ENCODE data around the gene FNIP1. TPM values are rescaled to one million over a fixed set of nuclear protein-coding genes. Genes with fewer than 3 reads are reported as not detected.

FNIP1 gene
- total and polyA plus RNA-seq, 2 donors from 2014 or later: 2.9 to 31.1 TPM

DNA sequence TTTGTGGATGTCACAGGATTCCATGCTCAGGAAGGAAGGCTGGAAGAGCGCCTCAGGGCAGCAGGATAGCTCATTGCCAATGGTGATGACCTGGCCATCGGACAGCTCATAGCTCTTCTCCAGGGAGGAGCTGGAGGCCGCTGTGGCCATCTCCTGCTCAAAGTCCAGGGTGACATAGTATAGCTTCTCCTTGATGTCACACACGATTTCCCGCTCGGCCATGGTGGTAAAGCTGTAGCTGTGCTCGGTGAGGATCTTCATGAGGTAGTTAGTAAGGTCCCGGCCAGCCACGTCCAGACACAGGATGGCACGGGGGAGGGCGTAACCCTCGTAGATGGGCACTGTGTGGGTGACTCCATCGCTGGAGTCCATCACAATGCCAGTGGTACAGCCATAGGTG lies 137.5 kb downstream of the FNIP1 start:
- H3K27ac ChIP-seq (ENCODE audit: low read depth in 2 of 2, low read length in 2 of 2): no peak overlapping the region
- H3K4me1 ChIP-seq (ENCODE audit: control insufficient read depth in 2 of 3, insufficient read depth in 2 of 3, low read depth in 1 of 3, low read length in 3 of 3): no peaks in the 10 kb centered on the region
- no peak overlapping the region for H3K9ac ChIP-seq (ENCODE audit: low read length in 3 of 3)
- no peak for FAIRE-seq
- H3K9me3 ChIP-seq (ENCODE audit: control insufficient read depth in 2 of 3, insufficient read depth in 1 of 3, low read length in 3 of 3): no peaks in the 10 kb centered on the region
- no peak overlapping the region for H3K4me3 ChIP-seq (ENCODE audit: low read length in 3 of 3)
- intact Hi-C loops (cut with DNase I): no loop called here
- TF ChIP-seq, protein P1, sequence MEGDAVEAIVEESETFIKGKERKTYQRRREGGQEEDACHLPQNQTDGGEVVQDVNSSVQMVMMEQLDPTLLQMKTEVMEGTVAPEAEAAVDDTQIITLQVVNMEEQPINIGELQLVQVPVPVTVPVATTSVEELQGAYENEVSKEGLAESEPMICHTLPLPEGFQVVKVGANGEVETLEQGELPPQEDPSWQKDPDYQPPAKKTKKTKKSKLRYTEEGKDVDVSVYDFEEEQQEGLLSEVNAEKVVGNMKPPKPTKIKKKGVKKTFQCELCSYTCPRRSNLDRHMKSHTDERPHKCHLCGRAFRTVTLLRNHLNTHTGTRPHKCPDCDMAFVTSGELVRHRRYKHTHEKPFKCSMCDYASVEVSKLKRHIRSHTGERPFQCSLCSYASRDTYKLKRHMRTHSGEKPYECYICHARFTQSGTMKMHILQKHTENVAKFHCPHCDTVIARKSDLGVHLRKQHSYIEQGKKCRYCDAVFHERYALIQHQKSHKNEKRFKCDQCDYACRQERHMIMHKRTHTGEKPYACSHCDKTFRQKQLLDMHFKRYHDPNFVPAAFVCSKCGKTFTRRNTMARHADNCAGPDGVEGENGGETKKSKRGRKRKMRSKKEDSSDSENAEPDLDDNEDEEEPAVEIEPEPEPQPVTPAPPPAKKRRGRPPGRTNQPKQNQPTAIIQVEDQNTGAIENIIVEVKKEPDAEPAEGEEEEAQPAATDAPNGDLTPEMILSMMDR (IDR thresholded peaks at IDR 0.05; ENCODE audit: borderline replicate concordance, extremely low read depth, insufficient read depth): no peak
- H3K27me3 ChIP-seq (ENCODE audit: control insufficient read depth, insufficient read depth, low read length): no peaks in the 10 kb centered on the region
- DNase-seq: no peak
- H3K36me3 ChIP-seq (ENCODE audit: control insufficient read depth in 2 of 3, insufficient read depth in 3 of 3, low read length in 3 of 3): peaks cover 10 to 24% (median 13%) of the 10 kb centered on the region in 3 donors

DNA sequence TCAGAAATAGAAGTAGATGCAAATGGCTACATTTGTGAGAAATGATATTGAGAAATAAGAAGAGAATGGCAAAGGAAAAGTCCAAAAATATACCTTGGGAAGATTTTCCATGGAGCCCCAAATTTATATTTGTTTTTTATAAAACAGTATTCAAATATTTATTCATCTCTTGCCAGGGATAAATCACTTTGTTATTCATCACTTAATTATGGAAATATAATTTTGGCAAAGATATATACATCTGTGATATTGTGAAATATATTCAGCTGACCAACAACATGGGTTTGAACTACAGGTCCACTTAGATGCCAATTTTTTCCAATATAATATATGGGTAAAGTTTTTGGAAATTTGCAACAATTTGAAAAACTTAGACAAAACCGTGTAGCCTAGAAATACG lies 142.0 kb downstream of the FNIP1 start:
- intact Hi-C loops (cut with DNase I): no loop called here
- H3K9me3 ChIP-seq (ENCODE audit: control insufficient read depth in 2 of 3, insufficient read depth in 1 of 3, low read length in 3 of 3): no peaks in the 10 kb centered on the region
- TF ChIP-seq, protein P1 (IDR thresholded peaks at IDR 0.05; ENCODE audit: borderline replicate concordance, extremely low read depth, insufficient read depth): no peak

DNA sequence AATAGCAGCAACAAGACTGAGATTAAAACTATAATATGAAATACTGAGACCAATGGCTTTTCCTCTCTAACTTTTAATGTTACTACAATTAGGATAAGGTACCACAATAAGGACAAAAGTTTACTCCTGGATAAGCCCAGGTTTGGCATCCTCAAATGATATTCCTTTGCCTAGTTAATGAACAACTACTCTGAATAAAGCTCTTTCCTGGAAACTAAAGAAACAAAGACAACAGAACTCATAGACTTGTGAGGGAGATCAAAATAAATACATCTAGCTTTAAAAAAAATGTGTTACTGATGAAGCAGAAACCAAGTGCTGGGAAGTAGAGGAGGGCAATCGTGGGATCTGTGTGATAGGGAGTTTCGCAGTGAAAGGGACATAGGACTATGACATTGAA lies 142.5 kb downstream of the FNIP1 start:
- Histone ChIP-seq H3K4me1 (ENCODE audit: control insufficient read depth in 2 of 3, insufficient read depth in 2 of 3, low read depth in 1 of 3, low read length in 3 of 3) (no peaks in the 10 kb centered on the region), H3K27me3 (ENCODE audit: control insufficient read depth, insufficient read depth, low read length) (no peaks in the 10 kb centered on the region), H3K9me3 (ENCODE audit: control insufficient read depth in 2 of 3, insufficient read depth in 1 of 3, low read length in 3 of 3) (no peaks in the 10 kb centered on the region), H3K9ac (ENCODE audit: low read length in 3 of 3) (no peak overlapping the region), H3K36me3 (ENCODE audit: control insufficient read depth in 2 of 3, insufficient read depth in 3 of 3, low read length in 3 of 3) (peaks cover 8 to 23% (median 10%) of the 10 kb centered on the region in 3 donors), H3K27ac (ENCODE audit: low read depth in 2 of 2, low read length in 2 of 2) (no peak overlapping the region), H3K4me3 (ENCODE audit: low read length in 3 of 3) (no peak overlapping the region)
- FAIRE-seq: no peak
- no peak for DNase-seq
- TF ChIP-seq, protein P1 (IDR thresholded peaks at IDR 0.05; ENCODE audit: borderline replicate concordance, extremely low read depth, insufficient read depth): no peak
- intact Hi-C loops (cut with DNase I): no loop called here

More for the DNA sequence above, 142.0 kb downstream of the FNIP1 start:
- no peak for FAIRE-seq
- no peak overlapping the region for H3K4me3 ChIP-seq (ENCODE audit: low read length in 3 of 3)
- H3K9ac ChIP-seq (ENCODE audit: low read length in 3 of 3): no peak overlapping the region
- H3K27me3 ChIP-seq (ENCODE audit: control insufficient read depth, insufficient read depth, low read length): no peaks in the 10 kb centered on the region
- H3K36me3 ChIP-seq (ENCODE audit: control insufficient read depth in 2 of 3, insufficient read depth in 3 of 3, low read length in 3 of 3): peaks cover 11 to 27% (median 14%) of the 10 kb centered on the region in 3 donors
- H3K4me1 ChIP-seq (ENCODE audit: control insufficient read depth in 2 of 3, insufficient read depth in 2 of 3, low read depth in 1 of 3, low read length in 3 of 3): no peaks in the 10 kb centered on the region
- no peak for DNase-seq
- no peak overlapping the region for H3K27ac ChIP-seq (ENCODE audit: low read depth in 2 of 2, low read length in 2 of 2)

DNA sequence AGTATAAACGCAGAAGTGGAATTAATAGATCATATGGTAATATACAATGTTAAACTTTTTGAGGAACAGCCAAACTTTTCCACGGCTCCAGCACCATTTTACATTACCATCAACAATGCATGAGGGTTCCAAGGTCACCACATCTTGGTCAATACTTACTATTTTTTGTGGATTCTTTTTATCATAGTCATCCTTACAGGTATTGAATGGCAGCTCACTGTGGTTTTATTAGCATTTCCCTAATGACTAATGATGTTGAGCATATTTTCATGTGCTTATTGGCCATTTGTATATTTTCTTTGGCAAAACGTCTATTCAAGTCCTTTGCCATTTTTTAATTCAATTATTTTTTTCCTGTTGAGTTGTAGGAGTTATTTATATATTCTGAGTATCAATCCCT lies 147.7 kb downstream of the FNIP1 start:
- H3K4me1 ChIP-seq (ENCODE audit: control insufficient read depth in 2 of 3, insufficient read depth in 2 of 3, low read depth in 1 of 3, low read length in 3 of 3): no peaks in the 10 kb centered on the region
- no peaks in the 10 kb centered on the region for H3K27me3 ChIP-seq (ENCODE audit: control insufficient read depth, insufficient read depth, low read length)
- intact Hi-C loops (cut with DNase I): no loop called here
- no peaks in the 10 kb centered on the region for H3K9me3 ChIP-seq (ENCODE audit: control insufficient read depth in 2 of 3, insufficient read depth in 1 of 3, low read length in 3 of 3)
- no peak overlapping the region for H3K4me3 ChIP-seq (ENCODE audit: low read length in 3 of 3)
- DNase-seq (no peak), FAIRE-seq (peak; percentile 80)
- H3K27ac ChIP-seq (ENCODE audit: low read depth in 2 of 2, low read length in 2 of 2): no peak overlapping the region
- no peak overlapping the region for H3K9ac ChIP-seq (ENCODE audit: low read length in 3 of 3)
- H3K36me3 ChIP-seq (ENCODE audit: control insufficient read depth in 2 of 3, insufficient read depth in 3 of 3, low read length in 3 of 3): peaks cover 3 to 33% (median 11%) of the 10 kb centered on the region in 3 donors
- TF ChIP-seq, protein P1 (IDR thresholded peaks at IDR 0.05; ENCODE audit: borderline replicate concordance, extremely low read depth, insufficient read depth): no peak
